GM11168 (cell line): ENCODE data around the gene TNIP1.

Experiments
- in situ Hi-C: fragments of 300-500 bp; cut with MboI; formaldehyde crosslinking; loops from one replicate; pipeline ENCODE4 v1.12.0; 2022; ENCODE audit warnings: low sequenced_read_pairs; ENCODE audit not compliant: unreplicated experiment

Gene TNIP1

GRCh38 chr5:151086192-151086869, 5.5 kb upstream of the TNIP1 start:
- in situ Hi-C loops, result no loop called here

GRCh38 chr5:151085517-151086041, 4.7 kb upstream of the TNIP1 start:
- in situ Hi-C loops, result no loop called here

DNA sequence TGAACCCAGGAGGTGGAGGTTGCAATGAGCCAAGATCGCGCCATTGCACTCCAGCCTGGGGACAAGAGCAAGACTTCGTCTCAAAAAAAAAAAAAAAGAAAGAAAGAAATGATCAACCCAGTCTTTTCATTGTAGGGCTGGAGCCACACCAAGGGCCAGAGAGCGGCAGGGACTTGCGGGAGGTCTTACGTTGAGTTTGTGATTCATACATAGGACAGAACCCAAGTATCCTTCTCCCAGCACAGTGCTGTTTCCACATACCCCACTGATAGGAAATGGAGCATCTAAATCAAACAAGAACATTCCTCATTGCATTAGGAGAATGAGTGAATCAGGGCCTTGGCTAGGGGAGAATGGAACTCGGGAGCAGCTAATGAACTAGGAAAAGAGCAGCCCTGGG, 3.5 kb upstream of the TNIP1 start:
- in situ Hi-C loops, result no loop called here

DNA sequence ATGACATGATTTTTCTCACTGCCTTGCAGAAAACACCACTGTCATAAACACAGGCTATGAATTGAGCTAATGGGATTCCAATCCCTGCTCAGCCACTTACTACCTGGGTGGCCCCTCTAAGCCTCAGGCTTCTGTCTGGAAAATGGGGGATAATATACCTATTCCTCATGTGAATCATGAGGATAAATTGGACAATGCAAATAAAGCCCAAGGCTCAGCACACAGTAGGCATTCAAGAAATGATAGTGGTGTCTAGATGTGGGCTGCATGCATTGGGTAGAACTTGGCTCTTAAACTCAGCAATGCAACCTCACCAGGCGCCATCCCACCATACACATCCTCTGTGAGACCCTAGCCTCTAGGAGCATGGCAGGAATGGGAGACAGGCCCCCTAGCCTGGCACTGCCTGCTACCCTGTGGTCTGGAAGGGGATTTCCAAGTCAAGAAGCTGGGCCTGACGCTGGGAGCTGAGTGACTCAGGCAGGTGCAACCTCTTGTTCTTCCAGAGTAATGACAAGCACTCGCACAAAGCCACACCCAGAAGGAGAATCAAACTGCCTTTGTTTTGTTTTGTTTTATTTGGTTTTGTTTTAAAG, 2.3 kb upstream of the TNIP1 start:
- in situ Hi-C loops, result no loop called here

- in situ Hi-C loops, result no loop called here
These were observed 1.6 kb upstream of the TNIP1 start for GRCh38 chr5:151082282-151082902.

- in situ Hi-C loops, result no loop called here
These were observed 822 bp upstream of the TNIP1 start for GRCh38 chr5:151081431-151082281.

- in situ Hi-C loops, result no loop called here
These were observed 809 bp downstream of the TNIP1 start for GRCh38 chr5:151079838-151080612.

DNA sequence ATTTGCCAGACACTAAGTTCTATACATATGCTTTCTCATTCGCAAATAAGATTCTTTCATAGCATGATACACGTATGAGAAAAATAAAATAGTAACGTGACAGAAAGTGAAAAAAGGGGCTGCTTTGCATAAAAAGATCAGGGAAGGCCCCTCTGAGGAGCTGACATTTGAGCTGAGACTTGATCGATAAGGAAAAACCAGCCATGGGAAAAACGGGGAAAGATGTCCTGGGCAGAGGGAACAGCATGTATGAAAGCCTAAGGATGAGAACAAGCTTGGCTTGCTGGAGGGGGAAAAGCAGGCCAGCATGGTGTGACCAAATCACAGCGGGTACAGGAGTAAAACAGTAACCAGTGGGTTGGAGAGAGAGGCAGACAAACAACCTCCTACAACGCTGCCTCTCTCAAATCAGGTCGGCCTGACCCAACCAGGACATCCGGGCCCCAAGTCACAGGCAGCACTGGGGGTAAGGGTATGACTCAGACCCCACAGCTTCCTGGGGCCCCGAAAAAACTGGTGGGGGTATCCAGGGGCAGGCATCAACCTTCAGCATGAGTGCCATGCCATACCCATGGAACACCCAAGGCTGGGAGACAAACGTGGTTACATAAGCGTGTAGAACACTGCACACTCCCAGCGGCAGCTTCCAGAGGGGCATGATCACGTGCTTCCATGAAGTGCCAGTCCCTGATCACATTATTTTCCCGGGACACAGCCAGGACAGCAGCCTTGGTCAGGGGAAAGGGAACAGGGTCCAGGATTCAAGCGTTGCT, 2.2 kb downstream of the TNIP1 start:
- in situ Hi-C loops, result no loop called here

DNA sequence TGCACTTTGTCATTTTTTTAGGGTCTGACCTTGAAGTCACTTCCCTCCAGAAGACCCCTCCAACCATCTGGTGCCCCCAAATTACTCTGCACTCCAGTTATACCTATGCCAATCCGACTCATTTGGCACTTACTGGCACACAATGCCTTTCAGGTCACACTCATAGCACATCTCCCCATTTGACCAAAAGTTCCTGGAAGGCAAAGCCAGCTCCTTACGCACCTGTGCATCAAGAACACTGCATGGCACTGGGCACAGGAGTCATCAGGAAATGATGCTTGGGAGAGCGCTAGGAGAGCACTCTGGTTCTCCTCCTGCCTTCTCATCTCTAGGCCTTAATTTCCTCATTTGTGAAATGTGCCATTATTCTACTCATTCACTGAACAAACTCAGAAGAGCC, 2.9 kb downstream of the TNIP1 start:
- in situ Hi-C loops, result no loop called here

DNA sequence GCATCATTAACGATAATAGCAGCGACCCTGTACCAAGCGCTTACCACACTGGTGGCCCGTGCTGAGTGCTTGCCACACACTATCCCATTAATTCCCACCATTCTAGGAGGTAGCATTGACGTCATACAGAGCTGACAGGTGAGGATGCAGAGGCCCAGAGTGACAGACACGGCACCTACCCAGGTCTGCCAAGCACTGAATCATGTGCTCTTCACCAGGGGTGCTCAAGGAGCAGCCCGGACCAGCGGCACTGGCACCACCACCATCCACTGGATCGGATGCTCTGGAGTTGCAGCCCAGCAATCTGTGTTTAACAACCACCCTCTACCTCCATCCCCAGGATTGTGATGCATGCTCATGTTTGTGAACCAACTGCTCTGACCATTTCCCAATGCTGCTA, 3.4 kb downstream of the TNIP1 start:
- in situ Hi-C loops, result no loop called here

DNA sequence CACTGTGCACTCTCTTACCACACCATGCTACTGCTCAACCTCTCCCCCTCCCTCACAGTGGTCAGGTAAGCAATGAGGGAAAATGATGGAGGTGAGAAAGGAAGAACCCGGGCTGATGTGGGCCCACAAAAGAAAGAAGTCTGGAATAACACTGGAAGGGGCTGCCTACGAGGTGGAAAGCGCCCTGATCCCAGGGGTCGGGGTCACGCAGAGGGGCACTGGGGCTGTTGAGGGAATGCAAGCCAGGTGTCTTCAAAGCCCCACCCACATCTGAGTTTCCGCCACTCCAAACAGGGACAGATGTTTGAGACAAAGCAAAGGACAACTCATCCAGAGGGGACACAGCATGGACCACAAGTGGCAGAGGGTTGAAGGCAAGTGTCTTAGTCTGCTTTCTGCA, 4.2 kb downstream of the TNIP1 start:
- in situ Hi-C loops, result no loop called here

DNA sequence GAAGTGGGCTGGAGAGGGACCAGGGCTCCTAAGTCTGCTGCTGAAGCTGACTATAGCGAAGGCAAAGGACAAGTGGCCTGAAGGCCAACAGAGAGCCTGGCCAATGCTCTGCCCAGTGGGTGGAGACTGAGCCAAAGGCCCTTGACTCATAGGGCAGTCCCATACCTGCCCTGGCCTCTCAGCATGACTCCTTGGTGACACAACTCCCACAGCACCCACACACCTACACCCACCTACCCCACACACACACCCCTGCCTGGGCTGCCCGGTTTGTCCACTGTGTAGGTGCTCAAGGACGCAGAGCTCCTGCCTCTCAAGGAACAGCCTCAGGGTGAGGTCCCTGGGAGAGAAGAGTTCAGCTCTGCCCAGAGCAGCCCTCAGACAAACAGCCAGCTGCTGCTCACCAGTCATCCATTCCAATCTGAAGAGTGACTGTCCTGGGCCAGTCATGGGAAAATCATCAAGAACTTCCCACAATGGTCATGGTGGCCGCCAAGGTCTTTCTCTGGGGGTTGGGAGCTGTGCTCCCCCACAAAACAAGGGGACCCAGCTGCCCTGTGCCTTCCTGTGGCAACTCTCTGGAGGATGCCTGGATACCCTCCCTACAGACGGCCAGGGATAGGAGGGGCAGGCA, 5.0 kb downstream of the TNIP1 start:
- in situ Hi-C loops, result no loop called here

DNA sequence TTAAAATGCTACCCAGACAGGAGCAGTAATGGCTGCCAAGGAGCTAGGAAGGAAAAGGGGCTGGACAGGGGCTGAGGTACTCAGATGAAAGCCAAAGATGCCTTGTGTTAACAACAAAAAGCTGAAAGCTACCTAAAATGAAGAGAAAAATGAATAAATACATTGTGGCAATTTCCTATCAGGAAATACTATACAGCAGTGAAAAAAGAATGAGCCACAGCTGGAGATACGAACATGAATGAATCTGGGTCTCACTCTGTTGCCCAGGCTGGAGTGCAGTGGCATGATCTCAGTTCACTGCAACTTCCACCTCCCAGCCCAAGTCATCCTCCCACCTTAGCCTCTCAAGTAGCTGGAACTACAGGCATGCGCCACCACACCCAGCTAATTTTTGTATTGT, 6.3 kb downstream of the TNIP1 start:
- in situ Hi-C loops, result no loop called here

DNA sequence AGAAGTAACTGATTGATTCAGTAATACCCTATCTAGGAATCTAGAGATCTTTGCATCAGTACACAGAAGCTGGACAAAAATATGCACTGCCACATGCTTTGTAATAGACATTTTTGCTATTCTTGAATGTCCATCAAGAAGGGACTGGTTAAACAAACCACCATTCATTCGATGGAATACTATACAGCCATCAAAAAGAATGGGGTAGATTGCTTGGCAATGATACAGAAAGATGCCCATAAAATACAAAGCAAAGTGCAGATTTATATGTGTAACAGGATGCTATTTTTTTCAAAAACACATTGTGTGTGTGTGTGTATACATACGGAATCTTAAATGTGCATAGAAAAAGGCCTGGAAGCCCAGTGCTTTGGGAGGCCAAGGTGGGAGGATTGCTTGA, 7.6 kb downstream of the TNIP1 start:
- in situ Hi-C loops, result no loop called here

GRCh38 chr5:151072630-151073025, 8.2 kb downstream of the TNIP1 start:
- in situ Hi-C loops, result no loop called here

DNA sequence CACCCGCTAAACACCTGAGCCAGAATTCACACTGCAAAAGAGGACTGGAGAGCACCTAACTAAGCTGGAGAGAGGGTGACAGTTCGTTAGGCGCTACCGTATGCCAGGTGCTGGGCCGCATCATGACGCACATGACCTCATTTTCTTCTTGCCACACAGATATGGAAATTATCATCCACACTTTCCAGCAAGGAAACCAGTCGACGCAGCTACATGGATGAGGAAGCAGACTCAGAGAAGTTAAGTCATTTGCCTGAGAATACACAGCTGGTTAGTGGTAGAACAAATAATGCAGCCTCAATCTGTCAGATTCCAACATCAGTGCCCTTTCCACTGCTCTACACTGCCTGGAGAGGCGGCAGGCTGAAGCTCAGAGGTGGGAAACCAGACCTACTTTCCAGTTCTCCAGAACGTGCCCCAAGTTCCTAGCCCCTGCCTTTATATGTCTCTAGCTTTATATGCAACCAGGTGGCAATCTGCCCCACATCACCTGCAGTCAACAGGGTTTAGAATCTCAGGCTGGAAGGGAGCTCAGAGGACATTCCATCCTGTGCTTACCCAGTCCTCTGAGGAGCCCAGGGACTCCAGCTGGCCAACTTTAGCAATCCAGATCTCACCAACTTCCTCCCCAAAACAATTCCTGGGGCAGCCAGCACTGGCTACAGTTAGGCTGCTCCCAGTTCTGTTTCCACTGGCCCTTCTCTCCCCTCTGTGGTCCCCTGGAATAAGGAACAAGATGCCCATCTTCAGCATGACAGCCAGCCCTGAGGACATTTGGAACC, 8.8 kb downstream of the TNIP1 start:
- in situ Hi-C loops, result no loop called here

GRCh38 chr5:151071021-151071420, 9.8 kb downstream of the TNIP1 start:
- in situ Hi-C loops, result no loop called here

- in situ Hi-C loops, result no loop called here
These were observed 10.4 kb downstream of the TNIP1 start for GRCh38 chr5:151070449-151070848.
